Neural progenitor cell (in vitro differentiated cells): Measurements from ENCODE around the gene ITSN1. TPM values are rescaled to one million over a fixed set of nuclear protein-coding genes. Genes with fewer than 3 reads are reported as not detected.

Source experiments
- DNase-seq: peaks from one replicate; pipeline ENCODE4 v3.0.0-alpha.2; 2016; ENCODE audit warnings: low spot score
- H2AFZ ChIP-seq: fragments of 200-600 bp; sonication (generic); replicated peaks from 2 replicates; pipeline ENCODE4 v1.6.1; 2016; ENCODE audit warnings: antibody characterized with exemption
- H3F3A ChIP-seq: fragments of 200-600 bp; sonication (generic); 2 replicates; pipeline ENCODE4 v1.6.1; 2016; ENCODE audit warnings: antibody characterized with exemption, low read depth
- H3K27ac ChIP-seq: fragments of 200-600 bp; sonication (generic); 2 replicates; pipeline ENCODE4 v1.5.1; 2016; ENCODE audit warnings: mild to moderate bottlenecking
- H3K27me3 ChIP-seq: fragments of 200-600 bp; sonication (generic); 2 replicates; pipeline ENCODE4 v1.6.1; 2016; ENCODE audit warnings: mild to moderate bottlenecking, moderate library complexity
- H3K36me3 ChIP-seq: fragments of 200-600 bp; sonication (generic); 2 replicates; pipeline ENCODE4 v1.5.1; 2016
- H3K4me1 ChIP-seq: fragments of 200-600 bp; sonication (generic); 2 replicates; pipeline ENCODE4 v1.6.1; 2016; ENCODE audit warnings: mixed run types
- H3K4me2 ChIP-seq: fragments of 200-600 bp; sonication (generic); 2 replicates; pipeline ENCODE4 v1.6.1; 2016
- H3K4me3 ChIP-seq: fragments of 200-600 bp; sonication (generic); 2 replicates; pipeline ENCODE4 v1.5.1; 2016
- H3K79me2 ChIP-seq: fragments of 200-600 bp; sonication (generic); 2 replicates; pipeline ENCODE4 v1.6.1; 2016; ENCODE audit warnings: low read depth
- H3K9ac ChIP-seq: fragments of 200-600 bp; sonication (generic); 2 replicates; pipeline ENCODE4 v1.6.1; 2016
- H3K9me3 ChIP-seq: fragments of 200-600 bp; sonication (generic); 2 replicates; pipeline ENCODE4 v1.5.1; 2016; ENCODE audit warnings: low read depth
- H4K20me1 ChIP-seq: fragments of 200-600 bp; sonication (generic); 2 replicates; pipeline ENCODE4 v1.6.1; 2016; ENCODE audit warnings: low read depth
- H3K27ac Mint-ChIP-seq: 3 replicates; pipeline ENCODE4 v1.8.0; 2021; ENCODE audit warnings: mixed read lengths
- H3K27me3 Mint-ChIP-seq: 2 replicates; pipeline ENCODE4 v1.8.0; 2022; ENCODE audit warnings: low read depth, mild to moderate bottlenecking, inconsistent platforms, moderate library complexity, mixed read lengths; ENCODE audit not compliant: insufficient read depth
- H3K36me3 Mint-ChIP-seq: 3 replicates; pipeline ENCODE4 v1.8.0; 2021; ENCODE audit warnings: mixed read lengths
- H3K4me1 Mint-ChIP-seq: 3 replicates; pipeline ENCODE4 v1.8.0; 2021; ENCODE audit warnings: mixed read lengths
- H3K4me3 Mint-ChIP-seq: 3 replicates; pipeline ENCODE4 v1.8.0; 2021; ENCODE audit warnings: mild to moderate bottlenecking, moderate library complexity, mixed read lengths
- H3K9me3 Mint-ChIP-seq: 3 replicates; pipeline ENCODE4 v1.8.0; 2020; ENCODE audit warnings: mixed read lengths
- EZH2 ChIP-seq: fragments of 200-600 bp; sonication (generic); IDR thresholded peaks from 2 replicates; pipeline ENCODE4 v1.6.1; 2017; ENCODE audit warnings: antibody characterized with exemption, mild to moderate bottlenecking, moderate library complexity
- EZH2phosphoT487 ChIP-seq: fragments of 200-600 bp; sonication (generic); IDR thresholded peaks from 2 replicates; pipeline ENCODE4 v1.6.1; 2017; ENCODE audit warnings: antibody characterized with exemption
- total RNA-seq: library from RNA; depleted of rRNA; stranded (reverse); fragments of >200 nt; gene quantifications from 2 replicates; pipeline ENCODE4 v1.2.3, GENCODE V29; 2015; ENCODE audit warnings: low replicate concordance
- TF ChIP-seq, protein P1 (sequence below): fragments of 200-600 bp; sonication (generic); IDR thresholded peaks from 2 replicates; pipeline ENCODE4 v1.5.1; 2017; ENCODE audit warnings: antibody characterized with exemption, mild to moderate bottlenecking

ITSN1 gene
- total RNA-seq, 1 donor from 2014 or later, result 136 TPM

DNA sequence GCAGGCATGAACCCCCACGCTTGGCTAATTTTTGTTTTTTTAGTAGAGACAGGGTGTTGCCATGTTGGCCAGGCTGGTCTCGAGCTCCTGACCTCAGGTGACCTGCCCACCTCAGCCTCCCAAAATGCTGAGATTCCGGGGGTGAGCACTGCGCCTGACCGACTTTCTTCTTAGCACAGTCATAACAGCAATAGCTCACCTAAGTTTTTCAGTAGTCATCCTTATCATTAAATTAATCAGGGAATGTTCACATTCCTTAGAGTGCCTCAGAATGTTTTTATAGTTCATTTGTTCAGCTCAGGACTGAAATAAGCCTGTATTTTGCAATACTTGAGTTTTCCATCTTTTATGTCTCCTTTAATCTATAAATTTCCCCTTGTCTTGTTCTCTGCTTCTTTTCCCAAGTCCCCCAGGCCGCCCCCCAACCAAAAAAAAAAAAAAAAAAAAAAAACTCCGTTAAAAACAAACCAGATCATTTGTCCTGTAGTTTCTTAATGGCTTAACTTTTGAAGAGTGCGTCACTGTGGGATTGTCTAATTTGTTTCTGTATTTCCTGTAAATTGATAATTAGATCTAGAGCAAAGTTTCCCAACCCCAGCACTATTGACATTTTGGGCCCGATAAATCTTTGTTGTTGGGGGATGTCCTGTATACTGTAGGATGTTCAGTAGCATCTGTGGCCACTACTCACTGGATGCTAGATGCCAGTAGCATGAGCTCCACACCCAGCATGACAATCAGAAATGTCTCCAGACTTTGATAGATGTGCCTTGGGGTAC is 120.7 kb downstream of the ITSN1 start:
- no peaks in the 10 kb centered on the region for H3K4me1 ChIP-seq
- Mint-ChIP-seq H3K36me3 (peaks cover 39% of the 10 kb centered on the region), H3K4me1 (peaks cover 8% of the 10 kb centered on the region), H3K27me3 (no peaks in the 10 kb centered on the region), H3K27ac (no peak overlapping the region), H3K9me3 (no peaks in the 10 kb centered on the region), H3K4me3 (no peak overlapping the region)
- no peaks in the 10 kb centered on the region for H3K9me3 ChIP-seq
- H3K27me3 ChIP-seq, result no peaks in the 10 kb centered on the region
- H2AFZ ChIP-seq, result no peak overlapping the region
- no peaks in the 10 kb centered on the region for H4K20me1 ChIP-seq
- H3K79me2 ChIP-seq, result no peaks in the 10 kb centered on the region
- H3K9ac ChIP-seq, result no peak overlapping the region
- no peak overlapping the region for H3K27ac ChIP-seq
- no peaks in the 10 kb centered on the region for H3K36me3 ChIP-seq
- H3K4me2 ChIP-seq, result no peak overlapping the region
- no peaks in the 10 kb centered on the region for H3F3A ChIP-seq
- no peak for TF ChIP-seq EZH2phosphoT487
- TF ChIP-seq, protein P1, sequence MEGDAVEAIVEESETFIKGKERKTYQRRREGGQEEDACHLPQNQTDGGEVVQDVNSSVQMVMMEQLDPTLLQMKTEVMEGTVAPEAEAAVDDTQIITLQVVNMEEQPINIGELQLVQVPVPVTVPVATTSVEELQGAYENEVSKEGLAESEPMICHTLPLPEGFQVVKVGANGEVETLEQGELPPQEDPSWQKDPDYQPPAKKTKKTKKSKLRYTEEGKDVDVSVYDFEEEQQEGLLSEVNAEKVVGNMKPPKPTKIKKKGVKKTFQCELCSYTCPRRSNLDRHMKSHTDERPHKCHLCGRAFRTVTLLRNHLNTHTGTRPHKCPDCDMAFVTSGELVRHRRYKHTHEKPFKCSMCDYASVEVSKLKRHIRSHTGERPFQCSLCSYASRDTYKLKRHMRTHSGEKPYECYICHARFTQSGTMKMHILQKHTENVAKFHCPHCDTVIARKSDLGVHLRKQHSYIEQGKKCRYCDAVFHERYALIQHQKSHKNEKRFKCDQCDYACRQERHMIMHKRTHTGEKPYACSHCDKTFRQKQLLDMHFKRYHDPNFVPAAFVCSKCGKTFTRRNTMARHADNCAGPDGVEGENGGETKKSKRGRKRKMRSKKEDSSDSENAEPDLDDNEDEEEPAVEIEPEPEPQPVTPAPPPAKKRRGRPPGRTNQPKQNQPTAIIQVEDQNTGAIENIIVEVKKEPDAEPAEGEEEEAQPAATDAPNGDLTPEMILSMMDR, result no peak
- TF ChIP-seq EZH2, result no peak
- no peak for DNase-seq
- H3K4me3 ChIP-seq, result no peak overlapping the region

DNA sequence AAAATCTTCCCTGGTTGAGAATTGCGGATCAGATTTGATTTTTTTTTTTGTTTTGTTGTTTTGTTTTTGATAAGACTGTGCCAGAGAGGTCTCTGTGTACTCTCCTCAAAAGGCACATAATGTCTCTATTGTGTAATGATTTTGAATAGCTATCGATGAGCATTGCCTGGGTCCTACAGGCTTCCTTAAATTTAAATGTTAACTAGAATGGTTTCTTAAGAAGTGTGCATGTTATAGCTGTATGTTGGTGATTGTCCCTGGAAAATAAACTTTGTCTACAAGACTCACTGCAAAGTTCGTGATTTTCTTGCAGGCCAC is 121.2 kb downstream of the ITSN1 start:
- no peaks in the 10 kb centered on the region for H3K27me3 ChIP-seq
- peaks cover 36% of the 10 kb centered on the region for H3K36me3 Mint-ChIP-seq

DNA sequence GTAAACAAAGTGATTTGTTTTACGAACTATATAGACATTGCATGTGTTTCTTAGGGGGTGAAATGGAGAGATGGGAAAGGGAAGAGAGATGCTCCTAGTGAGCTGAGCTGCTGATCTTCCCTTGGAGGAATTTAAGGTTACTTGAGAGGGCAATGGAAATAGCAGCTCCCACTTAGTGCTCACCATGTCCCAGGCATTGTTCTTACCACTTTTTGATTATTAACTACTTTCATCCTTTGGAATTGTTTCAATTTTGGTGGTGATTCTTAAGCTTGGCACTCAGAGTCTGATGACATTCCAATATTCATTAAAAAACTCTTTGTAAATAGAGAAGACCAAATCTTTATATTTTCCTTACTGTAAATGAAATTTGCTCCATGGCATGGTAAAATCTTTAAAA is 124.9 kb downstream of the ITSN1 start:
- Histone ChIP-seq H2AFZ (no peak overlapping the region), H3K27me3 (no peaks in the 10 kb centered on the region), H3F3A (no peaks in the 10 kb centered on the region), H3K4me3 (no peak overlapping the region), H3K79me2 (no peaks in the 10 kb centered on the region), H3K27ac (no peak overlapping the region), H3K36me3 (peaks cover 3% of the 10 kb centered on the region), H3K9ac (no peak overlapping the region), H3K4me1 (no peaks in the 10 kb centered on the region), H3K4me2 (no peak overlapping the region), H4K20me1 (no peaks in the 10 kb centered on the region), H3K9me3 (no peaks in the 10 kb centered on the region)
- H3K9me3 Mint-ChIP-seq, result no peaks in the 10 kb centered on the region
- H3K36me3 Mint-ChIP-seq, result peaks cover 52% of the 10 kb centered on the region
- H3K27me3 Mint-ChIP-seq, result peaks cover 2% of the 10 kb centered on the region
- no peaks in the 10 kb centered on the region for H3K4me1 Mint-ChIP-seq
- TF ChIP-seq, protein P1, result no peak
- TF ChIP-seq EZH2 (no peak), EZH2phosphoT487 (no peak)
- H3K27ac Mint-ChIP-seq, result no peak overlapping the region
- no peak for DNase-seq
- H3K4me3 Mint-ChIP-seq, result no peak overlapping the region

More for the DNA sequence above, 121.2 kb downstream of the ITSN1 start:
- H2AFZ ChIP-seq, result no peak overlapping the region
- no peaks in the 10 kb centered on the region for H3K9me3 ChIP-seq
- H3K4me3 ChIP-seq, result no peak overlapping the region
- H3F3A ChIP-seq, result no peaks in the 10 kb centered on the region
- H3K9ac ChIP-seq, result no peak overlapping the region
- no peaks in the 10 kb centered on the region for H3K9me3 Mint-ChIP-seq
- no peak for DNase-seq
- peaks cover 8% of the 10 kb centered on the region for H3K4me1 Mint-ChIP-seq
- H3K4me2 ChIP-seq, result no peak overlapping the region
- no peak overlapping the region for H3K4me3 Mint-ChIP-seq
- no peak overlapping the region for H3K27ac Mint-ChIP-seq
- no peak overlapping the region for H3K27ac ChIP-seq
- no peaks in the 10 kb centered on the region for H3K4me1 ChIP-seq
- no peaks in the 10 kb centered on the region for H3K79me2 ChIP-seq
- TF ChIP-seq EZH2 (no peak), EZH2phosphoT487 (no peak)
- TF ChIP-seq, protein P1, result no peak
- H3K27me3 Mint-ChIP-seq, result no peaks in the 10 kb centered on the region
- H4K20me1 ChIP-seq, result no peaks in the 10 kb centered on the region
- H3K36me3 ChIP-seq, result no peaks in the 10 kb centered on the region
